HepG2 (cell line): ENCODE measurements around the gene NTN5. TPM values are rescaled to one million over a fixed set of nuclear protein-coding genes. Genes with fewer than 3 reads are reported as not detected.

Source experiments
- ATAC-seq: fragments of 200-7000 bp; cut with Tn5 transposase; 3 replicates; pipeline ENCODE4 v1.9.1; 2020; ENCODE audit warnings: mild to moderate bottlenecking, moderate library complexity
- BruUV-seq: library from RNA; stranded (reverse); fragments of 400-500 nt; replicated peaks from 2 replicates; lab custom pipeline; 2021; lab: Mats Ljungman, UMichigan
- CTCF ChIA-PET: fragments of 300-600 bp; formaldehyde crosslinking; extraction: SDS; loops from one replicate; lab custom pipeline; 2021; ENCODE audit warnings: low total read pairs, inconsistent platforms, low intra/inter-chr PET ratio; lab: Yijun Ruan, JAX
- POLR2A ChIA-PET: fragments of 350-600 bp; sonication (Branson Sonifier 250); formaldehyde crosslinking; loops from one replicate; lab custom pipeline; 2020; ENCODE audit warnings: antibody characterized with exemption, inconsistent platforms; lab: Yijun Ruan, JAX
- DNase-seq: peaks from one replicate; pipeline ENCODE4 v3.0.0-alpha.2; 2015; ENCODE audit warnings: low spot score
- FAIRE-seq: peaks from 3 replicates; lab custom pipeline; 2011; peaks lifted over from hg19 to GRCh38; lab: Jason Lieb, UNC
- H2AFZ ChIP-seq: one replicate; pipeline ENCODE4 v1.6.1; 2011; ENCODE audit warnings: low read length, inconsistent platforms
- H3K27ac ChIP-seq: fragments of 300-600 bp; 3 replicates; pipeline ENCODE4 v1.8.0; 2011; ENCODE audit warnings: mixed run types, mild to moderate bottlenecking, mixed read lengths, low read length, inconsistent platforms; ENCODE audit not compliant: insufficient read depth; ENCODE audit errors: extremely low read length
- H3K27me3 ChIP-seq, 2 experiments: fragments of 200-600 bp in 1 of 2; 2 replicates in 1 of 2; 3 replicates in 1 of 2; pipeline versions ENCODE4 v1.6.0 to v1.8.0; 2011; ENCODE audit warnings: low read length in 2 of 2, mild to moderate bottlenecking in 2 of 2, moderate library complexity in 2 of 2, inconsistent platforms in 1 of 2; ENCODE audit not compliant: insufficient read depth in 2 of 2, control insufficient read depth in 1 of 2
- H3K36me3 ChIP-seq, 2 experiments: fragments of 200-600 bp in 1 of 2; replicated peaks in 1 of 2; 2 replicates in 1 of 2; 3 replicates in 1 of 2; pipeline versions ENCODE4 v1.5.1 to v1.8.0; 2011; ENCODE audit warnings: low read length in 2 of 2, inconsistent platforms in 1 of 2; ENCODE audit not compliant: insufficient read depth in 2 of 2, control insufficient read depth in 1 of 2
- H3K4me1 ChIP-seq: 2 replicates; pipeline ENCODE4 v1.5.1; 2012; ENCODE audit warnings: low read length, inconsistent platforms; ENCODE audit not compliant: insufficient read depth
- H3K4me2 ChIP-seq: 2 replicates; pipeline ENCODE4 v1.6.0; 2011; ENCODE audit warnings: low read depth, low read length, inconsistent platforms
- H3K4me3 ChIP-seq, 3 experiments: fragments of 200-600 bp in 1 of 3; sonication (generic), shearing (Covaris generic) in 1 of 3; replicated peaks in 1 of 3; 2 replicates each; pipeline ENCODE4 v1.5.1; 2011 to 2016; ENCODE audit warnings: low read length in 3 of 3, inconsistent platforms in 2 of 3, low read depth in 2 of 3, mild to moderate bottlenecking in 2 of 3, control low read depth in 1 of 3, mixed read lengths in 1 of 3; ENCODE audit not compliant: insufficient read depth in 1 of 3
- H3K79me2 ChIP-seq: one replicate; pipeline ENCODE4 v1.6.1; 2011; ENCODE audit warnings: low read length, inconsistent platforms; ENCODE audit not compliant: insufficient read depth
- H3K9ac ChIP-seq: 2 replicates; pipeline ENCODE4 v1.6.0; 2011; ENCODE audit warnings: mild to moderate bottlenecking, low read depth, low read length, inconsistent platforms; ENCODE audit not compliant: insufficient read depth
- H3K9me3 ChIP-seq: 2 replicates; pipeline ENCODE4 v1.5.1; 2012; ENCODE audit warnings: mild to moderate bottlenecking, low read length
- H4K20me1 ChIP-seq: 2 replicates; pipeline ENCODE4 v1.6.0; 2011; ENCODE audit warnings: inconsistent platforms, mild to moderate bottlenecking, low read length, moderate library complexity; ENCODE audit not compliant: insufficient read depth
- IRF2 ChIP-seq: IDR thresholded peaks from 2 replicates; pipeline ENCODE4 v1.6.1; 2018; ENCODE audit warnings: missing genetic modification reagents, missing compliant biosample characterization
- NBN ChIP-seq: fragments of 450-650 bp; conservative IDR thresholded peaks from 2 replicates; pipeline ENCODE4 v1.6.1; 2017
- NR2F1 ChIP-seq, 2 experiments: fragments of 450-650 bp in 1 of 2; formaldehyde crosslinking in 1 of 2; IDR thresholded peaks; 2 replicates each; pipeline versions ENCODE4 v1.5.0 to v1.6.1; 2016 to 2020; ENCODE audit warnings: mild to moderate bottlenecking in 1 of 2, missing compliant biosample characterization in 1 of 2, missing genetic modification reagents in 1 of 2, moderate library complexity in 1 of 2
- RFXANK ChIP-seq: IDR thresholded peaks from 2 replicates; pipeline ENCODE4 v1.6.1; 2016
- SIX4 ChIP-seq: sonication (generic); formaldehyde crosslinking; IDR thresholded peaks from 2 replicates; pipeline ENCODE4 v1.4.0; 2020; ENCODE audit warnings: missing genetic modification reagents
- ZBTB3 ChIP-seq: sonication (generic); formaldehyde crosslinking; IDR thresholded peaks from 2 replicates; pipeline ENCODE4 v1.4.0; 2020; ENCODE audit warnings: low read depth, mild to moderate bottlenecking, moderate library complexity, missing genetic modification reagents, borderline replicate concordance
- ZNF264 ChIP-seq: sonication (generic); formaldehyde crosslinking; IDR thresholded peaks from 2 replicates; pipeline ENCODE4 v1.4.0; 2020; ENCODE audit warnings: missing genetic modification reagents
- ZNF362 ChIP-seq: sonication (generic); formaldehyde crosslinking; IDR thresholded peaks from 2 replicates; pipeline ENCODE4 v1.4.0; 2020; ENCODE audit warnings: missing genetic modification reagents, mild to moderate bottlenecking, borderline replicate concordance
- WGBS: methylation state at CpG from one replicate; pipeline ENCODE4 v1.1.6; 2017; ENCODE audit warnings: low lambda C conversion rate; 5-methylcytosine and 5-hydroxymethylcytosine counted together
- in situ Hi-C: cut with HindIII; loops from 2 replicates; pipeline ENCODE4 v1.10.0; 2017; ENCODE audit warnings: low pct_unique_long_range_greater_than_20kb; ENCODE audit not compliant: extremely low pct_ligation_motif_present
- intact Hi-C: fragments of 100-400 bp; cut with micrococcal nuclease; formaldehyde crosslinking; loops from one replicate; pipeline ENCODE4 v1.10.0; 2022; ENCODE audit not compliant: unreplicated experiment
- polyA plus RNA-seq, 8 experiments: library from polyadenylated mRNA; depleted of rRNA in 3 of 8; stranded (reverse) in 7 of 8; unstranded in 1 of 8; fragments of >200 nt; fragmentation: Illumina TruSeq in 4 of 8; extraction: Trizol in 4 of 8; gene quantifications; 2 replicates each; pipeline versions ENCODE4 v1.2.1 to v1.2.3, GENCODE V29; 2011 to 2016; ENCODE audit warnings: low read depth in 4 of 8, missing spikeins in 1 of 8, mixed read lengths in 1 of 8; ENCODE audit not compliant: insufficient read depth in 1 of 8
- total RNA-seq, 5 experiments: library from RNA; depleted of rRNA; stranded (reverse); fragments of >200 nt; fragmentation: Illumina TruSeq; extraction: Trizol; gene quantifications; 2 replicates each; pipeline ENCODE4 v1.2.3, GENCODE V29; 2016; ENCODE audit warnings: low read depth in 1 of 5
- TF ChIP-seq, protein P1 (sequence below): sonication (generic); formaldehyde crosslinking; IDR thresholded peaks from 2 replicates; pipeline ENCODE4 v1.4.0; 2020; ENCODE audit warnings: missing genetic modification reagents

NTN5 gene
- total and polyA plus RNA-seq, 2 of the 13 experiments (the other 11 are each of a cell fraction or from before 2014, with no cell fraction given): 0.05 TPM; not detected in 1

DNA sequence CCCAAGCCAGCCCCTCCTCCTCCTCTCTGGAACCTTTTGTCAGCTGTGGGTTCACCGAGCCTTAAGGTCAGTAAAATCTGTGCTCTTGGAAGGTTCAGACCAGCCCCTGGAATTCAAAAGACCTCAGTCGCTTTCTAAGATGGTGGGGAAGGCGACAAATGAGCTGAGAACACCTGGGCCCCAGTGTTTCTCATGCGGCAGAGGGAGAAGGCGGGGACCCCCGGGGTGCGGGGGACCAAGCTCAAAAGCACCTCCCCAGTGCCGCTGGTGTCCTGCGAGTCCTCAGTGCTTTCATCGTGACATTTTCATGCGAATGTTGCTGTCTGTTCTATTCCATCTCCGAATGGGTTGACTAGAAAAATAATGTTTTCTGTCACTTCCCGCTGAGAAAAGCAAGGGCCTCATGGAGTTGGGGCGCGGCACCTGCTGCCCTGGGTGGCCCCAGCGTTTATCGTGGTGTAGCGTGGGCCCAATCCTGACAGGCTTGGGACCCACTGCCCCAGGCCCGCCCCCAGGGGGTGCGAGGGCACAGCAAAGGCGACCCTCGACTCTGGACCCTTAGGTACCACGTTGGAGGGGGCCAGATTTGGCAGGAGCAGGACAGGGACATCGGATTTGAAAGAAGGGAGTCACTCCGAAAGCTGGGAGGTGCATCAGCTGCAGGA is 751 bp upstream of the NTN5 start:
- POLR2A ChIA-PET: no interaction called here
- 55% methylated on average over 24 of the region's 25 CpGs for WGBS
- intact Hi-C loops (no loop called here), in situ Hi-C loops (loop anchor here (10.0 kb wide), 2 partner anchors 111 to 161 kb away; partner anchors contain the start of gene HSD17B14)
- FAIRE-seq (no peak), ATAC-seq (no peak), DNase-seq (no peak)
- Histone ChIP-seq H4K20me1 (no peaks in the 10 kb centered on the region), H3K36me3 (no peaks in the 10 kb centered on the region), H3K4me2 (no peak overlapping the region), H3K79me2 (no peaks in the 10 kb centered on the region), H3K4me1 (peaks cover 25% of the 10 kb centered on the region), H2AFZ (no peak overlapping the region), H3K9ac (no peak overlapping the region), H3K9me3 (no peaks in the 10 kb centered on the region), H3K4me3 (no peak overlapping the region), H3K27me3 (peaks cover 4 to 22% of the 10 kb centered on the region in 2 experiments; a peak in 4 of 5 replicates), H3K27ac (no peak overlapping the region)
- no TSS peak for BruUV-seq
- CTCF ChIA-PET: no interaction called here
- TF ChIP-seq IRF2: no peak
- no peak for TF ChIP-seq NBN
- TF ChIP-seq ZBTB3: no peak
- TF ChIP-seq, protein P1, sequence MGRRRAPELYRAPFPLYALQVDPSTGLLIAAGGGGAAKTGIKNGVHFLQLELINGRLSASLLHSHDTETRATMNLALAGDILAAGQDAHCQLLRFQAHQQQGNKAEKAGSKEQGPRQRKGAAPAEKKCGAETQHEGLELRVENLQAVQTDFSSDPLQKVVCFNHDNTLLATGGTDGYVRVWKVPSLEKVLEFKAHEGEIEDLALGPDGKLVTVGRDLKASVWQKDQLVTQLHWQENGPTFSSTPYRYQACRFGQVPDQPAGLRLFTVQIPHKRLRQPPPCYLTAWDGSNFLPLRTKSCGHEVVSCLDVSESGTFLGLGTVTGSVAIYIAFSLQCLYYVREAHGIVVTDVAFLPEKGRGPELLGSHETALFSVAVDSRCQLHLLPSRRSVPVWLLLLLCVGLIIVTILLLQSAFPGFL: no peak
- TF ChIP-seq SIX4: no peak
- no peak for TF ChIP-seq NR2F1 (CRISPR knock-in tag; IDR thresholded peaks at IDR 0.05)
- no peak for TF ChIP-seq ZNF264
- no peak for TF ChIP-seq RFXANK (CRISPR knock-in tag)
- no peak for TF ChIP-seq ZNF362
